AG20443 (cell line): ENCODE measurements around the gene TAAR1.
"Not testable (repeated sequence)": the region's sequence is repeated elsewhere in the genome, so short reads cannot be mapped to it uniquely, and the experiment has no call there.

Source experiments
- DNase-seq: peaks from one replicate; pipeline ENCODE4 v3.0.0; 2012; ENCODE audit warnings: low spot score, mixed read lengths

Gene TAAR1

GRCh38 chr6:132659082-132659481 is at the start of gene TAAR1:
Gene TAAR1 (minus strand): TSS chr6:132659182. CDS start chr6:132646003, 13,179 bp downstream.
- no peak for DNase-seq

- no peak for DNase-seq
Measured at GRCh38 chr6:132708771-132709170, 49.8 kb upstream of the TAAR1 start.

GRCh38 chr6:132708002-132708401 is 49.0 kb upstream of the TAAR1 start:
- no peak for DNase-seq

- not testable (repeated sequence) for DNase-seq
Measured at GRCh38 chr6:132706756-132707155, 47.8 kb upstream of the TAAR1 start.

- no peak for DNase-seq
Measured at GRCh38 chr6:132703936-132704335, 45.0 kb upstream of the TAAR1 start.

- no peak for DNase-seq
Measured at GRCh38 chr6:132698608-132699007, 39.6 kb upstream of the TAAR1 start.

- no peak for DNase-seq
Measured at GRCh38 chr6:132695773-132696172, 36.8 kb upstream of the TAAR1 start.

- DNase-seq = no peak
Measured at GRCh38 chr6:132693478-132693877, 34.5 kb upstream of the TAAR1 start.

- no peak for DNase-seq
Measured at GRCh38 chr6:132690678-132691077, 31.7 kb upstream of the TAAR1 start.

- DNase-seq = no peak
Measured at GRCh38 chr6:132687306-132687705, 28.3 kb upstream of the TAAR1 start.

- DNase-seq = no peak
Measured at GRCh38 chr6:132686531-132686930, 27.5 kb upstream of the TAAR1 start.

GRCh38 chr6:132685009-132685408 is 26.0 kb upstream of the TAAR1 start:
- no peak for DNase-seq

GRCh38 chr6:132684272-132684671 is 25.3 kb upstream of the TAAR1 start:
- no peak for DNase-seq

- DNase-seq = peak; percentile 45
Measured at GRCh38 chr6:132683543-132683942, 24.6 kb upstream of the TAAR1 start.

GRCh38 chr6:132679094-132679493 is 20.1 kb upstream of the TAAR1 start:
- DNase-seq = not testable (repeated sequence)

- no peak for DNase-seq
Measured at GRCh38 chr6:132675749-132676148, 16.8 kb upstream of the TAAR1 start.

- DNase-seq = no peak
Measured at GRCh38 chr6:132675002-132675401, 16.0 kb upstream of the TAAR1 start.

- no peak for DNase-seq
Measured at GRCh38 chr6:132673376-132674094, 14.6 kb upstream of the TAAR1 start.

- no peak for DNase-seq
Measured at GRCh38 chr6:132671295-132671694, 12.3 kb upstream of the TAAR1 start.

GRCh38 chr6:132669690-132670291 is 10.8 kb upstream of the TAAR1 start:
- DNase-seq = peak; percentile 42

- no peak for DNase-seq
Measured at GRCh38 chr6:132666118-132666517, 7.1 kb upstream of the TAAR1 start.

- no peak for DNase-seq
Measured at GRCh38 chr6:132664309-132665034, 5.5 kb upstream of the TAAR1 start.

GRCh38 chr6:132663661-132664060 is 4.7 kb upstream of the TAAR1 start:
- DNase-seq = no peak
